DMS 273 treated with DMSO at 0.1 percent for 48 hours (cell line): ENCODE measurements around the gene ABT1.

Experiments
- DNase-seq: peaks from one replicate; lab custom pipeline; 2025; lab: John Stamatoyannopoulos, UW

The ABT1 gene

GRCh38 chr6:26575494-26575939 is 21.2 kb upstream of the ABT1 start:
- peak; percentile 91 for DNase-seq

- DNase-seq, result no peak
These were observed 20.3 kb upstream of the ABT1 start for GRCh38 chr6:26576407-26576843.

GRCh38 chr6:26576929-26577719 is 19.6 kb upstream of the ABT1 start:
- peak; percentile 68 for DNase-seq

- no peak for DNase-seq
These were observed 19.1 kb upstream of the ABT1 start for GRCh38 chr6:26577720-26578072.

GRCh38 chr6:26578279-26578678 is 18.5 kb upstream of the ABT1 start:
- no peak for DNase-seq

- no peak for DNase-seq
These were observed 18.0 kb upstream of the ABT1 start for GRCh38 chr6:26578741-26579140.

- DNase-seq, result no peak
These were observed 15.4 kb upstream of the ABT1 start for GRCh38 chr6:26581164-26581915.

GRCh38 chr6:26588965-26589364 is 7.8 kb upstream of the ABT1 start:
- no peak for DNase-seq

- DNase-seq, result peak; percentile 1
These were observed 4.1 kb upstream of the ABT1 start for GRCh38 chr6:26592649-26593048.

- no peak for DNase-seq
These were observed 3.2 kb upstream of the ABT1 start for GRCh38 chr6:26593278-26594130.

GRCh38 chr6:26594131-26594498 is 2.6 kb upstream of the ABT1 start:
- DNase-seq, result no peak

GRCh38 chr6:26594730-26595632 is 1.8 kb upstream of the ABT1 start:
- DNase-seq, result peak; percentile 79

- DNase-seq, result peak; percentile 84
These were observed 984 bp upstream of the ABT1 start for GRCh38 chr6:26595669-26596269.

- DNase-seq, result no peak
These were observed 625 bp downstream of the ABT1 start for GRCh38 chr6:26597389-26597766.

- no peak for DNase-seq
These were observed 1.1 kb downstream of the ABT1 start for GRCh38 chr6:26597821-26598220.

- DNase-seq, result no peak
These were observed 1.5 kb downstream of the ABT1 start for GRCh38 chr6:26598267-26598666.

GRCh38 chr6:26599134-26599533 is 2.4 kb downstream of the ABT1 start:
- DNase-seq, result no peak

GRCh38 chr6:26599591-26599990 is 2.8 kb downstream of the ABT1 start:
- no peak for DNase-seq

- DNase-seq, result no peak
These were observed 4.0 kb downstream of the ABT1 start for GRCh38 chr6:26600759-26601158.

GRCh38 chr6:26602262-26602661 is 5.5 kb downstream of the ABT1 start:
- no peak for DNase-seq

GRCh38 chr6:26604026-26604425 is 7.3 kb downstream of the ABT1 start:
- DNase-seq, result no peak
